ENCODE data around the gene NRG2.

DNA sequence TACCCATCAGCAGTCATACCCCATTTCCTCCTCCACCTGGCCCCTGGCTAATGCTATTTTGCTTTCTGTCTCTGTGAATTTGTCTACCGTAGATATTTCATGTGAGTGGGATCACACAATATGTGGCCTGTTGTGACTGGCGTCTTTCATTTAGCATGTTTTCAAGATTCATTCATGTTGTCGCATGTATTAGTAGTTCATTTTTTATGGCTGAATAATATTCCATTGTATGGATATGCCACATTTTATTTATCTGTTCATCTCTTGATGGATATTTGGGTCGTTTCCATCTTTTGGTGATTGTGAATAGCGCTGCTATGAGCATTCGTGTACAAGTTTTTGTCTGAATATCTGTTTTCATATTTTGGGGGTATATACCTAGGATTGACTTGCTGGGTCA lies 213.6 kb downstream of the NRG2 start:
- TF ChIP-seq CTCF (IDR thresholded peaks at IDR 0.05; ENCODE audit: extremely low read depth in 1 of 2, insufficient read depth in 1 of 2, low read depth in 1 of 2, low read length in 2 of 2) (no peak), POLR2A (IDR thresholded peaks at IDR 0.05; ENCODE audit: low read depth, low read length) (no peak), EZH2 (IDR thresholded peaks at IDR 0.05; ENCODE audit: borderline replicate concordance, low read depth, low read length, severe bottlenecking) (no peak), POLR2AphosphoS5 (IDR thresholded peaks at IDR 0.05; ENCODE audit: insufficient read depth, low read depth, low read length) (no peak), MYC (IDR thresholded peaks at IDR 0.05; ENCODE audit: low read depth, low read length) (no peak), JUN (IDR thresholded peaks at IDR 0.05; ENCODE audit: borderline replicate concordance, insufficient read depth, insufficient read length, low read depth) (no peak)

All from endothelial cell of umbilical vein (primary cell).